PC-9 (cell line): ENCODE results near the gene CFAP97D1.

ENCODE experiments used
- EZH2 ChIP-seq: fragments of 200-600 bp; sonication (generic); IDR thresholded peaks from 2 replicates; pipeline ENCODE4 v1.8.0; 2017; ENCODE audit warnings: antibody characterized with exemption, low read depth
- TF ChIP-seq, protein P1 (sequence below): fragments of 200-600 bp; sonication (generic); conservative IDR thresholded peaks from 2 replicates; pipeline ENCODE4 v1.6.1; 2017; ENCODE audit warnings: mixed run types, antibody characterized with exemption, mild to moderate bottlenecking, moderate library complexity

DNA sequence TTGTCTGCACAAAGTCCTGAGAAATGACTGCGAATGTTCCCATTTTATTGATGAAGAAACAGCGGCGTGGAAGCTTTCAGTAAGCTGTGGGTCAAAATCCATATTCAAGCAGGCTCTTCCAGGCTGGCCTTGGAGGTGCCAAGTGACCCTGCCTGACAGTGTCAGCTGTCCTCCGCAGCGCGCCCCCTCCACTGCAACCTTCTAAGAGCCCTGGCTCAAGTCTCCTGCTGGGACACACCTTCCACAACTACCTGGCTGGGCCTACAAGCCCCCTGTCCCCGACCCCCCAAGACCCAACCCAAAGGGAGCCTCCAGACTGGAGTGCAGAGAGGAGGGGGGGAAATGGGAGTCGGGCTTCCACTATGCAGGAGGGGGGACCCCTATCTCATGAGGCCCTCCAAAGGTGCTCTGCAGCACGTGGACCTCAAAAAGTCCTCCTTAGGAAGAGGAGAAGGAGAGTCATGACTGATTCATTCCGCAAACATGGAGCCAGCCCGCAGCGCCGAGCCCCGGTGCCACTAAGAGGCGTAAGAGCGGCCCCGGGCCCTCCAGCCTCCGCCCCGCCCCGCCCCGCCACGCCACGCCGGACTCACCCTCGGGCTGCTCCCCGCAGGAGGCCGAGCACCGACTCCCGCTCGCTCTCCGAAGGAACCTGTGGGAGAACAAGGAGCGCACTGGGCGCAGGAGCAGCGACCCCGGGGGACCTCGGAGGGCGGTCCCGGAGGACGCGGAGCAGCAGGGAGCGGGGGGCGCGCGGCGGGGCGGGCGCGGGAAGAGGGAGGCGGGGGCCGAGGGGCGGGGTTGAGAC is 52.1 kb downstream of the CFAP97D1 start:
- TF ChIP-seq, protein P1, sequence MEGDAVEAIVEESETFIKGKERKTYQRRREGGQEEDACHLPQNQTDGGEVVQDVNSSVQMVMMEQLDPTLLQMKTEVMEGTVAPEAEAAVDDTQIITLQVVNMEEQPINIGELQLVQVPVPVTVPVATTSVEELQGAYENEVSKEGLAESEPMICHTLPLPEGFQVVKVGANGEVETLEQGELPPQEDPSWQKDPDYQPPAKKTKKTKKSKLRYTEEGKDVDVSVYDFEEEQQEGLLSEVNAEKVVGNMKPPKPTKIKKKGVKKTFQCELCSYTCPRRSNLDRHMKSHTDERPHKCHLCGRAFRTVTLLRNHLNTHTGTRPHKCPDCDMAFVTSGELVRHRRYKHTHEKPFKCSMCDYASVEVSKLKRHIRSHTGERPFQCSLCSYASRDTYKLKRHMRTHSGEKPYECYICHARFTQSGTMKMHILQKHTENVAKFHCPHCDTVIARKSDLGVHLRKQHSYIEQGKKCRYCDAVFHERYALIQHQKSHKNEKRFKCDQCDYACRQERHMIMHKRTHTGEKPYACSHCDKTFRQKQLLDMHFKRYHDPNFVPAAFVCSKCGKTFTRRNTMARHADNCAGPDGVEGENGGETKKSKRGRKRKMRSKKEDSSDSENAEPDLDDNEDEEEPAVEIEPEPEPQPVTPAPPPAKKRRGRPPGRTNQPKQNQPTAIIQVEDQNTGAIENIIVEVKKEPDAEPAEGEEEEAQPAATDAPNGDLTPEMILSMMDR = no peak
- TF ChIP-seq EZH2 = no peak
